ENCODE measurements around the gene RNF31.

The RNF31 gene

GRCh38 chr14:24160850-24161804, 13.8 kb downstream of the RNF31 start, which contains the start of gene IRF9:
IRF9 (plus strand) TSS chr14:24161265; CDS start chr14:24162145, 880 bp downstream.
- peak; percentile 98 for DNase-seq

GRCh38 chr14:24162093-24162492, 14.8 kb downstream of the RNF31 start:
- no peak for DNase-seq

- no peak for DNase-seq
Observed at GRCh38 chr14:24164518-24164991, 17.3 kb downstream of the RNF31 start.

GRCh38 chr14:24165785-24166184, 18.5 kb downstream of the RNF31 start:
- DNase-seq = no peak

GRCh38 chr14:24167469-24168114, 20.3 kb downstream of the RNF31 start:
- DNase-seq = no peak

- peak; percentile 99 for DNase-seq
Observed at GRCh38 chr14:24171422-24172260, 24.3 kb downstream of the RNF31 start, which contains the start of gene REC8. REC8 (plus strand) TSS chr14:24172080; CDS start chr14:24172553, 473 bp downstream.

GRCh38 chr14:24172261-24172860, 25.1 kb downstream of the RNF31 start:
- DNase-seq = peak; percentile 40

- peak; percentile 29 for DNase-seq
Observed at GRCh38 chr14:24172871-24173281, 25.6 kb downstream of the RNF31 start.

- no peak for DNase-seq
Observed at GRCh38 chr14:24176599-24176998, 29.3 kb downstream of the RNF31 start.

GRCh38 chr14:24177041-24177825, 29.9 kb downstream of the RNF31 start:
- DNase-seq = no peak

GRCh38 chr14:24177891-24178290, 30.6 kb downstream of the RNF31 start:
- no peak for DNase-seq

GRCh38 chr14:24178399-24179178, 31.3 kb downstream of the RNF31 start:
- DNase-seq = no peak

GRCh38 chr14:24179294-24179960, 32.1 kb downstream of the RNF31 start:
- DNase-seq = no peak

- DNase-seq = no peak
Observed at GRCh38 chr14:24179961-24180796, 32.9 kb downstream of the RNF31 start.

GRCh38 chr14:24181371-24182077, 34.2 kb downstream of the RNF31 start:
- DNase-seq = no peak

- no peak for DNase-seq
Observed at GRCh38 chr14:24182110-24182882, 35.0 kb downstream of the RNF31 start.

- DNase-seq = no peak
Observed at GRCh38 chr14:24183014-24183481, 35.8 kb downstream of the RNF31 start.
